Heart right ventricle (tissue), 16 donors: ENCODE data around the gene TMPRSS9. TPM values are rescaled to one million over a fixed set of nuclear protein-coding genes. Genes with fewer than 3 reads are reported as not detected.

Experiments
- ATAC-seq, 8 donors: fragments of 200-7000 bp; cut with Tn5 transposase; one replicate each; pipeline ENCODE4 v1.9.1; 2020; ENCODE audit warnings: mild to moderate bottlenecking in 8 of 8, moderate library complexity in 8 of 8, moderate number of reproducible peaks in 1 of 8
- DNase-seq, 2 donors: peaks; one replicate each; pipeline ENCODE4 v3.0.0-alpha.2; 2020
- H3K27ac ChIP-seq, 10 donors: fragments of 200-600 bp; sonication (generic) in 2 of 10; one replicate each; pipeline versions ENCODE4 v1.5.0 to v1.8.0; 2020 to 2022; ENCODE audit warnings: mild to moderate bottlenecking in 3 of 10
- H3K27me3 ChIP-seq, 7 donors: fragments of 200-600 bp; one replicate each; pipeline ENCODE4 v1.8.0; 2021 to 2022; ENCODE audit warnings: mild to moderate bottlenecking in 2 of 7
- H3K36me3 ChIP-seq, 9 donors: fragments of 200-600 bp; sonication (generic) in 1 of 9; one replicate each; pipeline versions ENCODE4 v1.5.0 to v1.8.0; 2020 to 2022; ENCODE audit warnings: mild to moderate bottlenecking in 2 of 9
- H3K4me1 ChIP-seq, 9 donors: fragments of 200-600 bp; sonication (generic) in 1 of 9; one replicate each; pipeline versions ENCODE4 v1.5.0 to v1.8.0; 2020 to 2022; ENCODE audit warnings: mild to moderate bottlenecking in 4 of 9
- H3K4me3 ChIP-seq, 10 donors: fragments of 200-600 bp; sonication (generic) in 2 of 10; one replicate each; pipeline versions ENCODE4 v1.5.0 to v1.8.0; 2020 to 2022; ENCODE audit warnings: mild to moderate bottlenecking in 7 of 10, moderate library complexity in 2 of 10
- H3K9me3 ChIP-seq, 11 donors: fragments of 200-600 bp in 10 of 11; sonication (generic) in 2 of 11; one replicate each; pipeline versions ENCODE4 v1.5.0 to v1.8.0; 2013 to 2022; ENCODE audit warnings: mild to moderate bottlenecking in 2 of 11, control low read depth in 1 of 11, moderate library complexity in 1 of 11
- WGBS, 2 donors: extraction: QIAGEN DNeasy Blood & Tissue Kit; methylation state at CpG; one replicate each; pipeline ENCODE4 v1.1.7; 2013; ENCODE audit warnings: inconsistent platforms in 1 of 2; 5-methylcytosine and 5-hydroxymethylcytosine counted together
- intact Hi-C, 10 donors: fragments of 100-400 bp; cut with DNase I; formaldehyde crosslinking; loops; one replicate each; pipeline versions ENCODE4 v1.11.1 to v1.14.2; 2022
- polyA plus RNA-seq, 2 donors: library from polyadenylated mRNA; stranded (reverse); fragments of 200-250 nt; gene quantifications; one replicate each; pipeline ENCODE4 v1.2.3, GENCODE V29; 2013
- total RNA-seq, 10 donors: library from RNA; stranded (reverse); fragmentation: NEBNext Ultra II Directional in 3 of 10; extraction: Animal tissue kit (Norgen Biotek cat#: 25700) in 3 of 10; gene quantifications; one replicate each; pipeline versions ENCODE4 v1.2.1 to v1.2.4, GENCODE V29; 2021 to 2023
- TF ChIP-seq, protein P1 (sequence below), 9 donors: fragments of 200-600 bp; sonication (generic) in 2 of 9; IDR thresholded peaks; one replicate each; pipeline versions ENCODE4 v1.5.0 to v1.8.0; 2021 to 2022; ENCODE audit warnings: antibody characterized with exemption in 9 of 9, mild to moderate bottlenecking in 5 of 9, moderate library complexity in 1 of 9
- donor health status: Arrhythmogenic right ventricular cardiomyopathy.
- donor health status: ischemic (EF 13 %, LVEDD 7.1; RV severe dilation, severe dysfunction).
- donor health status: healthy with polysubstance abuse.
- donor health status: DM: no; HTN: yes; CAD: no.
- donor health status: DM: no; HTN: no; CAD: no.
- donor health status: ischemic (EF 25% LVEDD 6.9; RV normal size, moderate dysfunction).
- donor health status: ischemic (EF 25% LVEDD 5.7; RV mildly dilated, moderate dysfunction).
- donor health status: healthy.
- donor health status: DM: yes; HTN: yes; CAD: no.
- donor health status: Ischemic cardiomyopathy.
- donor health status: ischemic (EF 35%, LVEDD 5.7; RV mildly dilated, moderate dysfunction).
- donor health status: nonischemic (EF 11% LVEDD 7.7; RV severe dilation, severe dysfunction).
- donor health status: DM: yes; HTN: yes; CAD: no.
- donor health status: PGD.
- donor health status: ischemic (EF 29% LVEDD 5.4; RV normal size, mild dysfunction).
- donor health status: nonischemic (EF 23%, LVEDD 6.1; RV moderate dilation, normal function).

TMPRSS9 gene
- total and polyA plus RNA-seq, 12 donors = 0.01 TPM; not detected in 11

GRCh38 chr19:2329501-2329916 lies 30.6 kb upstream of the TMPRSS9 start:
- TF ChIP-seq, protein P1, sequence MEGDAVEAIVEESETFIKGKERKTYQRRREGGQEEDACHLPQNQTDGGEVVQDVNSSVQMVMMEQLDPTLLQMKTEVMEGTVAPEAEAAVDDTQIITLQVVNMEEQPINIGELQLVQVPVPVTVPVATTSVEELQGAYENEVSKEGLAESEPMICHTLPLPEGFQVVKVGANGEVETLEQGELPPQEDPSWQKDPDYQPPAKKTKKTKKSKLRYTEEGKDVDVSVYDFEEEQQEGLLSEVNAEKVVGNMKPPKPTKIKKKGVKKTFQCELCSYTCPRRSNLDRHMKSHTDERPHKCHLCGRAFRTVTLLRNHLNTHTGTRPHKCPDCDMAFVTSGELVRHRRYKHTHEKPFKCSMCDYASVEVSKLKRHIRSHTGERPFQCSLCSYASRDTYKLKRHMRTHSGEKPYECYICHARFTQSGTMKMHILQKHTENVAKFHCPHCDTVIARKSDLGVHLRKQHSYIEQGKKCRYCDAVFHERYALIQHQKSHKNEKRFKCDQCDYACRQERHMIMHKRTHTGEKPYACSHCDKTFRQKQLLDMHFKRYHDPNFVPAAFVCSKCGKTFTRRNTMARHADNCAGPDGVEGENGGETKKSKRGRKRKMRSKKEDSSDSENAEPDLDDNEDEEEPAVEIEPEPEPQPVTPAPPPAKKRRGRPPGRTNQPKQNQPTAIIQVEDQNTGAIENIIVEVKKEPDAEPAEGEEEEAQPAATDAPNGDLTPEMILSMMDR (IDR thresholded peaks at IDR 0.05) = no peak
- WGBS, 2 donors = 50 to 61% methylated on average over 13 of the region's 13 CpGs
- Histone ChIP-seq H3K9me3 (no peaks in the 10 kb centered on the region), H3K27me3 (no peaks in the 10 kb centered on the region), H3K27ac (peak overlapping the region in 2 of 10 donors; percentile 86 to 88), H3K4me3 (peak overlapping the region; percentile 71 to 100 (median 96)), H3K36me3 (peaks cover 0 to 21% (median 0%) of the 10 kb centered on the region in 9 donors), H3K4me1 (peaks cover 23 to 63% (median 51%) of the 10 kb centered on the region in 9 donors)
- ATAC-seq = no peak
- intact Hi-C loops = no loop called here
- DNase-seq = no peak

GRCh38 chr19:2330255-2330631 lies 29.8 kb upstream of the TMPRSS9 start:
- WGBS, 2 donors = 71 to 82% methylated on average over 10 of the region's 10 CpGs
- Histone ChIP-seq H3K27ac (no peak overlapping the region), H3K27me3 (no peaks in the 10 kb centered on the region), H3K36me3 (peaks cover 0 to 17% (median 0%) of the 10 kb centered on the region in 9 donors), H3K4me1 (peaks cover 23 to 63% (median 51%) of the 10 kb centered on the region in 9 donors), H3K9me3 (no peaks in the 10 kb centered on the region), H3K4me3 (no peak overlapping the region)
- no peak for DNase-seq
- no peak for ATAC-seq
- TF ChIP-seq, protein P1 (IDR thresholded peaks at IDR 0.05) = no peak
- intact Hi-C loops = no loop called here

GRCh38 chr19:2330632-2331284 lies 29.3 kb upstream of the TMPRSS9 start:
- Histone ChIP-seq H3K4me3 (no peak overlapping the region), H3K27ac (no peak overlapping the region), H3K27me3 (no peaks in the 10 kb centered on the region), H3K9me3 (no peaks in the 10 kb centered on the region), H3K36me3 (peaks cover 0 to 13% (median 0%) of the 10 kb centered on the region in 9 donors), H3K4me1 (peaks cover 23 to 63% (median 51%) of the 10 kb centered on the region in 9 donors)
- TF ChIP-seq, protein P1 (IDR thresholded peaks at IDR 0.05) = no peak
- ATAC-seq = no peak
- WGBS, 2 donors = 77 to 82% methylated on average over 20 of the region's 20 CpGs
- intact Hi-C loops = no loop called here
- no peak for DNase-seq

- 79 to 83% methylated on average over 12 of the region's 12 CpGs for WGBS, 2 donors
- Histone ChIP-seq H3K4me3 (no peak overlapping the region), H3K4me1 (peaks cover 23 to 60% (median 48%) of the 10 kb centered on the region in 9 donors), H3K27me3 (no peaks in the 10 kb centered on the region), H3K9me3 (no peaks in the 10 kb centered on the region), H3K27ac (peak overlapping the region in 6 of 10 donors; percentile 7 to 59 (median 44)), H3K36me3 (peaks cover 0 to 8% (median 0%) of the 10 kb centered on the region in 9 donors)
- no peak for ATAC-seq
- TF ChIP-seq, protein P1 (IDR thresholded peaks at IDR 0.05) = no peak
- peak in 1 of 2 donors; percentile 2 for DNase-seq
- intact Hi-C loops = no loop called here
Measured at GRCh38 chr19:2331601-2332246, 28.3 kb upstream of the TMPRSS9 start.
